GM20431 (cell line): ENCODE results near the gene FAM81B.

ENCODE experiments used
- in situ Hi-C: fragments of 300-500 bp; cut with MseI, MboI; formaldehyde crosslinking; loops from one replicate; pipeline ENCODE4 v1.15.0; 2020; ENCODE audit warnings: low sequenced_read_pairs; ENCODE audit not compliant: unreplicated experiment

The FAM81B gene

DNA sequence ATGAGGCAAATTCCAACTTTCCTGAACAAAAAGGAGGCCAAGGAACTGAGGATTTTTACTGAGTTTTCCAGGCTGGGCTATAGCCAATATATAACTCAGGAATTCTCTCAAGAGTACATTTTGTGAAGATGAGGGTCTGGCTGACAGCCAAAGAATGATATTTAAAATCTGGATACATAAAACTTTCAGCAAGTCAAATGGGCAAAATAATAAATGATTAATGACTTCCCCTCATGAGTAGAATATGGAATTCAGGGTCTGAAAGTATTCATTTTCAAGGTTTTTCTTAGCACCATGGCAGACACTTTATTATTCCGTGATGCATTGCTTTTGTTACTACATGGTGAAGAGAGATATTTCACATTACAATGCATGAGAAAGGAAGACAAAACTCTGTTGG lies 7.8 kb downstream of the FAM81B start:
- in situ Hi-C loops = no loop called here

DNA sequence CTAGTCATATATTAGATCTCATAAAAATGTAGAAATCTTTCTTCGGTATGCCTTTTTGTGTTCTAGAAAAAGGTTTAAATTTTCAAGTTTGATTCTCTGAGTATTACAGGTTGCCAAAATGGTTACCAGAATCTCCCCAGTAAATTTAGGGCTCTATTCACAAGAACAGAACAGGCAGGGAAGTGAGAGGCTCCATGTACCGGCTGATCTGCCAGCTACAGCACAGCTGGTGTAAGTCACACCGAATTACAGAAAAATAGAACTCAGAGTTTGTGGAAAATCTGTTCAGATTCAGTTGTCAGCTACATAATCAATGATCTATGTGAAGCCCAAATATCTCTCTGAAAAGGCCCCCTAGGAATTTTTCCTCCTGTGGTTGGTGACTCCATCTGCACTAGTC lies 10.5 kb downstream of the FAM81B start:
- in situ Hi-C loops = no loop called here

DNA sequence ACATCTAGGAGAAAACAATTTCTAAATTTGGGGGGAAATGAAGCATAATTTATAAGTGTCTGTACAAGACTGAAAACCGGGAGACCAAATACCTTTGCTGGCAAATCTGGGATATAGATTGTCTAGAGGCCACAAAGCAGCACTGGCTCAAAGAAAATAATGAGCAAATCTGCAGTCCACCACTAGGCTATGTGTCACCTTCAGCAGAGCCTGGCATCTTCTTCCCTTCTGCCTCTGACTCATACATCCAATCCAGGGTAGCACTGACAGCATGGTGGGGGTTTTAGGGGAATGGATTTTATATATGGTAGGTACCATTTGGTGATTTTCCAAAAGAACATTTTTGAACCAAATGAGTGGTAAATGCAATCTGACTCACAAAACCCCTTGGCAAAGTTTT lies 12.8 kb downstream of the FAM81B start:
- in situ Hi-C loops = no loop called here

DNA sequence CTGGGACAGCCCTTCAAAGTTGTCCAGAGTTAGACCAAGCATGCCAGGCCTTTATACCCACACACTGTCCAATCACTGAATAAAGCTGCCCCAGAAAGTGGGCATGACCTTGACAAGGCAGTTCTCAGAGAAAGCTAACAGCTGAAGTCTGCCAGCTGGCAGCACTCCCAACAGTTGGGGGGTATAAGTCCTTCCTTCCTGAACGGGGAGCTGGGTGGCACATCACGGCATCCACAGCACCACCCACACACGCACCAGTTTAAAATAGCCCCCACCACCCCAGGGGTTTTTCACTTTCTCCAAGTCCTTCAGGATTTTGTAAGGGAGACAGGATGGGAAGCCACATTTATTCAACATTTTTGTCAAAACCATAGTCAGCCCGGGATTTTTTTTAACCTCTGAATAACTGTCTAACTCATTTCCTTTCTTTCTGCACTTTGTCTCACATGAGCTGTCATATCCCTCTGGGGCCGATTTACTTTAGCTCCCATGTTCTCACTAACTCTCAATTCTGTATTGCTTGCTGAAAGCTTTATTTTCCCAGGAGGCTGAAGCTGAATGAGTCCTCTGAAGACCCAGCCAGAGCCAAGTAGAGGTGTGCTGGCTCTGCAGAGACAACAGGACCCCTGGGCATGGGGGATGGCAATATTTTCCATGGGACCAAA lies 15.4 kb downstream of the FAM81B start:
- in situ Hi-C loops = no loop called here

DNA sequence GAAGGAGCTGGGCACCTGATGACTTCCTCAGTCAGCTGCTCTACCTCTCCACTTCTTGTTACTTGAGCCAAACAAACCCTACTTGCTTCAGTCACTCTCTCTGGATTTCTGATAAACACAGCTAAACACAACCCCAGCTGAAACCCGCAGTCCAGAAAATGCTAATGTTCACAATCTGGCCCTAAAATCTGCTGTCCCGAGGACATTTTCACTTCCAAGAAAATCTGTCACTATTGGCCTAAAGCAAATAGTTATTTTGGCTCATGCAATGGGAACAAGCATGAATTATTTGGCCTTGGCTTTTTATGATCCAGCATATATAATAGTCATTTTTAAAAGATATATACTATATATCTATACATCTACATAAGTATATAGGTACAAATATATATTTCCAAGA lies 19.1 kb downstream of the FAM81B start:
- in situ Hi-C loops = no loop called here

DNA sequence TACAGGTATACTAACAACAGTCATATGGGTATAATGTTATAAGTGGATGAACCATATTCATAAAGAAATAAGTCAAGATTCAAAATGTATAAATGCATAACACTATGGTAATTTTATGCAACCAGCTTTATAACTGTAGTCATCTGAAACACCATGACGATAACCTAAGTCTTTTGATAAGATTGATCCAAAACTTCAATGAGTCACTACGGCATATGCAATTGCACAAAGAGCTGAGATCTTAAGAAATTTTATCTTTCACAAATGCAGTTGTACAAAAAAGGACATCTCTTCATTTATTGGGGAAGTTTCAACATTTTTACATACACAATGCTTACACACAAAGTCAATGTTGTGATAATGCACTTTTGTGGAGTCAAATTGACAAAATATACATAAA lies 20.3 kb downstream of the FAM81B start:
- in situ Hi-C loops = no loop called here

DNA sequence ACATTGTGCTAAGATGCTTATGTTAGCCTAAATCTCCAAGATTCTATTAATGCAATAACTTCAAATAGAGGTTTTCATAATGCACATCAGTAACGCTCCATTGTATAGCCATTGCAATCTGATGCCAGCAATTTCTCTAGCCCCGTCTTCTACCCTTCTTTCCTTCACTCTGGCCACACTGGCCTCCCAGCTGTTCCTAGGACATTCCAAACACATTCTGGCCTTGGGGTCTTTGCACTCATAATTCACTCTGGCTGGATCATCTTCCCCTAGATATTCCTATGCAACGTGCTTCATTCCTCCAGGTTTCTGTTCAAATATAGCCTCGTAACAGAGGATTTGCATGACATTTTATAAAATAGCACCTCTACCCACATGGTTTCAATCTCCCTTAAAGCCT lies 23.3 kb downstream of the FAM81B start:
- in situ Hi-C loops = no loop called here

DNA sequence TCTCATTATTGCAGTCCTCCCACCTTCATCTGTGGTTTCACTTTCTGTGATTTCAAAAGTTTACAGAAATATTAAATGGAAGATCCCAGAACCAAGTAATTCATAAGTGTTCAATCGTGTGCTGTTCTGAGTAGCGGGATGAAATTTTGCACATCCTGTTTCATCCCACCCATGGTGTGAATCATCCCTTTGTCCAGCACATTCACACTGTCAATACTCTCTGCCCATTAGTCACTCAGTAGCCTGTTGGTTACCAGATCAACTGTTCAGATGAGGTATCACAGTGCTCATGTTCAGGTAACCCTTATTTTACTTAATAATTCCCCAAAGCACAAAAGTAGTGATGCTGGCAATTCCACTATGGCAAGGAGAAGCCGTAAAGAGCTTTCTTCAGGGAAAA lies 26.8 kb downstream of the FAM81B start:
- in situ Hi-C loops = no loop called here

DNA sequence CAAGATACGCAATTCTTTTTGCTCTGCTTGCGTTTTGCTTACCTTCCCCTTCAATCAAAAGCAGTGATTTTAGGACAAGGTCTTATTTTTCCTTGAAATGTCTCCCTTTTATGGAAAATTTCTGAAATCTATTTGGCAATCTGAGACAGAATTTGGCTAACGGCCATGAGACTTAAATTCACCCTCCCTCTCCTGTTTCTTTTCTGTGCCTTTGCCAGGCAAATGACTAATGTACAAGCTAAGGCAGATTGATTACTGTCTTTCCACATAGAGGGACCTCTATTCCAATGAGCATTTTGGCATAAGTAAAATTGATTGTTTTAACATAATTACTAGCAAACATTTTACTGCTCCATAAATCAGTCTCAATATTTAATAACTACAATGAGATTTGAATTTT lies 31.7 kb downstream of the FAM81B start:
- in situ Hi-C loops = no loop called here

DNA sequence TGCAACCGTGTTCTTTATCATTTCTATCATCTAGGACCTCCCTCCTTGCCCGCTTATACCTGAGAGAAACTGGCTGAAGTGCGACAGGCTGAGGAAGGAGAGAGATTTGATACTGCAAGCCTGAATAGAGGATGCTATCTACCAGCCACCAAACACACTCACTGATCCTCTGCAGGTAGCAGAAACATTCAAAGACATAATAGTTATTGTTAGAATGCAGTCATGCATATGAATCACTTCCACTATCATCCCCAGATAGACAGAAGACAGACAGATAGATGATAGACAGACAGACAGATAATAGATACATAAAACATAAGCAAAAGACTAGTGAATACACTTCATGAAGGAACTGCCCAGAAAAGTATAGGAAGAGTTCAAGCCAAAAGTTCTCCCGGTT lies 32.9 kb downstream of the FAM81B start:
- in situ Hi-C loops = no loop called here

DNA sequence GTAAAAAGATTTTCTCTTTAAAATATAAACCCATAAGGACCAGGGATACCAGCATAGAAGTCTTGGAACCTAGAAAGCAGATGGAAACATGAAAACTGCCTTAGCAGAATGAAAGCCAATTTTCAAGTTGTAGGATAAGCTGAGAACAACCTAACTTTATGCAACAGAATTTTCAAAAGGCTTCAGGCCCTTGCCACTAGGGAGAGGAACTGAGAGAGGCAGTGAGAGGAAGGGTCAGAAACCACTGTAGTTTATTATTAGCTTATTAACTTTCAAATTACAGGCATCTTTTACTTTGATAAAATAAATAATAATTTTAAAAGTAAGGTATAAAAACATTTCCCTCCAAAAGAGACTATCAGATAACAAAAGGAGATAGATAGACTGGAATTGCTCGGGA lies 33.4 kb downstream of the FAM81B start:
- in situ Hi-C loops = no loop called here

DNA sequence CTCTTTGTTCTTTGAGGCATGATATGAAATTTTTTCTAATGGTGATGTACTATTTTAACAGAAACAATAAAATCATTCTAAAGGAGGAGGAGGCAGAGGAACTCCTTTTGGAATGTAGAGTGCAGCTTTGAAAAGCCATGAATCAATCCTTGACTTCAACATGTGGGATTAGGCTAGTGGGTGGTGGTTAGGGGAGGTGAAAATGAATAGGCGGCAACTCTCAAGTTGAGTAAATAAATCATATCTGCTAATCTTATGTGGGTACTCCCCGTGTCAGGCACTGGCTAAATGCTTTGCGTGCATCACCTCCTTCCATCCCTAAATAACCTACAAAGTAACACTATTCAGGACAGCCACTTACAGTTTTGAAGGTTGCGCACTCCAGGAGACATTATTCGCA lies 35.1 kb downstream of the FAM81B start:
- in situ Hi-C loops = no loop called here

DNA sequence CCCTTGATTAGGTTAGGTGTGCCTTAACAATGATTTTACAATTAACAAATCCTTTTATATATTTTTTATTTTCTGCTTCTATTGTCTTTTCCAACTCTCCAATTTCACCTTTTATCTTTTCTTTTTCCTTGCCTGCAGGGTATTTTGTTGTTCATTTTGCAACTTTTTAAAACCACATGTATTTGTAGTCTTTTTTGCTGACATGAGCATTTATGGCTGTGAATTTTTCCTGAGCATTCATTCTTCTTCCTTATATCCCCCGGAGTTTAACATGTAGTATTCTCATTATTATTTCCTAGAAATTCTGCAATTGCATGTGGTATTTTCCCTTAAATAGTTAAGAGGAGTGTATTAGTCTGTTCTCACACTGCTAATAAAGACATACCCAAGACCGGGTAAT lies 41.6 kb downstream of the FAM81B start:
- in situ Hi-C loops = no loop called here

DNA sequence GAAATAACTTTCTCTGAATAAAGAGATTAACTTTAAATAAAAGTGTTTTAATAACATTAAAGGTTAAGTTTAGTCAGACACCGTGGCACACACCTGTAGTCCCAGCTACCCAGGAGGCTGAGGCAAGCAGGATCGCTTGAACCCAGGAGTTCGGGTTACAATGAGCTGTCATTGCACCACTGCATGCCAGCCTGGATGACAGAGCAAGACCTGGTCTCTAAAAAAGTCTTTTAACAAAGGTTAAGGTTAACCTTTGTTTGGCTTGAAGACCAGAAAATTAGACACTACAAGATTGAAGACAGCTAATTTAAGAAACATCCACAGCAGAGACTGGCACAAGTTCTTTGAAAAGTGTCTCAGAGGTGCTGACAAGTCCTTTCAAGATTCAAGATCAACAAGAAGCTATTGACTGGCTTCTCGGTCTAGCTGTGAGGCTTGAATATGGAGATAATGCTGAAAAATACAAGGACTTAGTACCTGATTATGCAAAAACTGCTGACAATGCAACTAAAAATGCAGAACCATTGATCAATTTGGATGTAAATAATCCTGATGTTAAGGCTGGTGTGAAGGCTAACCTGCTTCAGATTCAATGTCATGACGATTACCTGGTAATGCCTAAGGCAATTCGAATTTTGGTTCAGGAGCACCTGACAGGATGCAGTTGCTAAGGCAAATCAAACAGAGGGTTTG lies 48.8 kb downstream of the FAM81B start:
- in situ Hi-C loops = no loop called here

DNA sequence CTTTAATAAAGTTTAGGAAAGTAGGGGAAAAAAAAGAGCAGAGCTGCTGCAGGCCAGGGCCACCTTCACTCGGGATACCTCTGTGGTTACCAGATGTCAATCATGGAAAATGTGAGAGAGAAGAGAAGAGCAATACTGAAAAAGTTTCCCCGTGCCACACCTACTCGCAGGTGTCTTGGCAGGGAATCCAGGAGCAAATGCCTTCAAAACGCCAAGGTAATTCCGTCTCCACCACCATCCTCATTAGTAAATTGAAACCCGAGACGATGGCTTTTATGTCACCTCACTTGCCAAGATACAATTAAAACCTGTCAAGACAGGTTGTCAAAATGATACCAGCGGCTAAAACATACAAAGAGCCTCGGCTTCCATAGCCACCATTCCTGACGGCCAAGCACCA lies 49.7 kb downstream of the FAM81B start:
- in situ Hi-C loops = no loop called here

DNA sequence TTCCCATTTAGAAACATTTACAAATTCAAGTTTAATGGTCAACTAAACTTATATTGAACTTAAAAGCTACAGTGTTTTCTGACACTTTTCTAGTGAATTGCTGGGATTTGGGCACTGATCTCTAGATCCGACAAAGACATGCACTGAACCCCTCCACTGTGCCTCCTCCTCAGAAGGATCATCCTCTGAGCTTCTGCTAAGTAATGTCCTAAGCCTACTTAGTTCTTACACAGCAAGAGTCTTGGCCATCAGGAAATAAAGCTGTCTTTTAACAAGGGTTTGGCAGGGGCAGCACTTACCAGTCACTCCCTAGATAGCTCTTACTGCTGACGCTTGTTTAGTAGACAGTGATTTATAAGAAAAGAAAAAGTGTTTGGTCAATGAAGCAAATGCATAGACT lies 50.5 kb downstream of the FAM81B start:
- in situ Hi-C loops = no loop called here

DNA sequence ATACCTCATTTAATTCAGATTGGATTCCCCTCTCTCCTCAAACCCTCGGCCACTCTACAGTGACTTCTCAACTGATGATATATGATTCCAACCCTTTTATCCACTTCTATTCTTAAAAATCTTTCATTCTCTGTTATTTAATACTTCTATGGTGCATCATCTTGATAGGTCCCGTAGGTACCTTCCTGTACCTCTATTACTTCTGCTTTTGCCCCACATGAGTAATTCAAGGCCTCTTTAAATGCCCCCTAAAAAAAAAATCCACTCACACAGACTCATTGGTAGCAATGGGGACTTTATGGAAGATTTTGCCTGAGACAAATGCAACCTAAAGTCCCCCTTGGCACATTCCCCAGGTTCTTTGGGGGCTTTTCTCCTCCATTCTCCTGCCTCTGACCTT lies 54.3 kb downstream of the FAM81B start:
- in situ Hi-C loops = no loop called here

DNA sequence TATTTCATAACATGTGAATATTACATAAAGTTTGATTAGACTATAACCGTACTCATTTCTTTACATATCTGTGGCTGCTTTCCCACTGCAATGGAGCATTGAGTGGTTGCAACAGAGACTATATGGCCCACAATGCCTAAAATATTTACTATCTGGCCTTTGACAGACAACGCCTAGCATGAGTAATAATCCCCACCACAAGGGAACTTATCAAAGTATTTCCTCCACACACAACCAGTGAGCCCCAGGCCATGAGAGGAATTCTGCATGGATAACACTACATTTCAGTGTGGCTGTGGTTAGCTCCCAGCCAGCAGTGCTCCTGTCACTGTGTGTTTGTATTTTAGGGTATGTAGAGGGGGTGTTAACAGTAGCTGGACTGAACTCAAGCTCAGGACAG lies 54.8 kb downstream of the FAM81B start:
- in situ Hi-C loops = no loop called here

DNA sequence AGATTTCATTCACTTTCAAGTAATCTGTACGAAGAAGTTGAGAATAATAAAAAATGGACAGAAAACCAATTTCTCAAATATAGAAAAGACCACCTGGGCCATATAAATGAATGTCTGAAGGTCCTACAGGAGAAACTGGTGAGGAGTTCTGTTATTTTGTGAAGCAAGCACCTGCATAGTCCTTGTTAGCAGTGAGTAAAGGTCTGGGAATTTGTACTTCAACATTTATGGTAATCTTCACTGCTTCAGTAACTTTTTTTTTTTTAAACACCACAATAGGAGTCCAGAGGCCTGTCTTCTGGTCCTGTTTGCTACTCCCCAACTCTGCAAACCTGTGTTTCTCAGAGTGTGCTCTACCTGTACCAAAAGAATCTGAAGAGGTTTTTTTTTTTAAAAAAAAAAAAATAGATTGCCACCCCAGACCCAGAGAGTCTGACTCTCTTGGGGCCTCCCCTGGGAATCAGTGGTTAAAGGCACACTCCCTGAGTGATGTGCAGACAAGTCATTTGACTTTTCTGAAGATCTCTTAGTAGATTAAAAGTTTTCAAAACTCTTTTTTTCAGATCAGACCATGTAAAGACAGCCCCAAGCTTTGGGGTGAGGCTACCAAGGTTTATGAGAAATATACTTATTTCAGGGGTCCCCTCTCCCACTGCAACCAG lies 55.5 kb downstream of the FAM81B start:
- in situ Hi-C loops = no loop called here

DNA sequence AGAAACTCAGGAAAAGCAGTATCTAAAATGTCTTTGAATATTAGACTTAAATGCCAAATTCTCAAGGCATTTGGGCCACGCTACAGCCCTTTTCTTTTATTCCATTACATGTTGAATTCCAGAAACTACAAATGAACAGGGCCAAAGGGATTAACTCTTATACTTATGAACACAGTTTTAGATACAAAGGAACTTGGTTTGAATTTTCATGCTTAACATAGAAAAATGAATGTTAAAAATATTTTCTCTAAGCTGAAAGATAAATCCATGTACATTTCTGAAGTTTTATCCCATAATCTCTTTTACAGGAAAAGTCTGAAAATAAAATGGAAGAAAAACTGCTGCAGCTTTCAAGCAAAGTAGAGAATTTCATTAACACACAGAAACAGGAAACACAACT lies 56.8 kb downstream of the FAM81B start:
- in situ Hi-C loops = no loop called here

DNA sequence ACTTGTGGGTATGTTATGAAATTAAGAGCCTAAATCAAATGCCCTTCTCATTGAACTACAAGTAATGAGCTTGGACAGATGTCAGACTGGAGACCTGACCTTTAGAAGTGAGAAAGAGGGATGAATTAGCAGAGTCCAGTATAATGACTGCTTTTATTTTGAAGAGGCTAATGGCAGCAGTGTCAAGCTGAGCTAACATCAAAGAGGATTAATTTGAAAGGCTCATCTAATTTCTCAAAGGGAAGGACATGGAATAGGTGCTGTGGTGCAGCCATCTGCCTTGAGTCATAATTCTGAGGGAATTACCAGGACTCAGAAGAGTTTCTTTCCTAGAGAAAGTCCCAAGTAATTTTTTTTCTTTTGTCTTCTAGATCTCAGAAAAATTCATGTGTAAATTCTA lies 57.6 kb downstream of the FAM81B start:
- in situ Hi-C loops = no loop called here

DNA sequence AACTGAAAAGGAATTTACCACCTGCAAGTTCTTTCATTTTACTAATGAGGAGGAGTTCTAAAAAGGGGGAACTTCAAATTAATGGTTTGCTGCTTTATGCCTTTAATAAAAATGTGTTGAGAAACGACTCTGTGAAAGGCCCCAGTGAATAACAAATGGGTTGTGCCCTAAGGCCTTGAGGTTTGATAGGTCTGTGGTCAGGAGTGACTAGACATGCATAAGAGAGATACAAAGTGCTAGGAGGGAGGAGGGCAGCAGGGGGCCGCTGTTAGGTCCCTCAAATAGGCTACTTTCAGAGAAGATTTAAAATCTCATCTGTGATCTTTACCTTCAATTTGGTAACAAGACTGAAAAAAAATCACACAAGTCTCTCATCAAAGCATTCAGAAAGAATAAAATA lies 58.3 kb downstream of the FAM81B start:
- in situ Hi-C loops = no loop called here
